Karpas-422 (cell line): ENCODE data around the gene GEMIN7. TPM values are rescaled to one million over a fixed set of nuclear protein-coding genes. Genes with fewer than 3 reads are reported as not detected.

ENCODE experiments used
- DNase-seq: peaks from one replicate; pipeline ENCODE4 v3.0.0-alpha.2; 2015
- H2AFZ ChIP-seq: fragments of 200-600 bp; sonication (generic); 2 replicates; pipeline ENCODE4 v1.6.1; 2014; ENCODE audit warnings: antibody characterized with exemption, low read length, mixed read lengths
- H3K27ac ChIP-seq: fragments of 200-600 bp; sonication (generic); 2 replicates; pipeline ENCODE4 v1.5.1; 2014; ENCODE audit warnings: mild to moderate bottlenecking, low read length, moderate library complexity
- H3K27me3 ChIP-seq: fragments of 200-600 bp; sonication (generic); 2 replicates; pipeline ENCODE4 v1.6.1; 2014; ENCODE audit warnings: low read length, mixed read lengths
- H3K36me3 ChIP-seq: fragments of 200-600 bp; sonication (generic); 2 replicates; pipeline ENCODE4 v1.6.1; 2014; ENCODE audit warnings: low read length, mixed read lengths; ENCODE audit not compliant: insufficient read depth
- H3K4me1 ChIP-seq: fragments of 200-600 bp; sonication (generic); 2 replicates; pipeline ENCODE4 v1.6.1; 2014; ENCODE audit warnings: mild to moderate bottlenecking, low read length, mixed read lengths
- H3K4me2 ChIP-seq: fragments of 200-600 bp; sonication (generic); 2 replicates; pipeline ENCODE4 v1.6.1; 2014; ENCODE audit warnings: low read length, low read depth, mild to moderate bottlenecking; ENCODE audit not compliant: poor library complexity, severe bottlenecking
- H3K4me3 ChIP-seq: fragments of 200-600 bp; sonication (generic); 2 replicates; pipeline ENCODE4 v1.5.1; 2014; ENCODE audit warnings: mild to moderate bottlenecking, antibody characterized with exemption, low read length, mixed read lengths
- H3K79me2 ChIP-seq: fragments of 200-600 bp; sonication (generic); 2 replicates; pipeline ENCODE4 v1.6.1; 2014; ENCODE audit warnings: mild to moderate bottlenecking, low read length, mixed read lengths
- H3K9ac ChIP-seq: fragments of 200-600 bp; sonication (generic); 2 replicates; pipeline ENCODE4 v1.6.0; 2014; ENCODE audit warnings: low read length
- H3K9me2 ChIP-seq: fragments of 200-600 bp; sonication (generic), shearing (Covaris generic); replicated peaks from 2 replicates; pipeline ENCODE4 v1.6.0; 2014; ENCODE audit warnings: mild to moderate bottlenecking, low read length, moderate library complexity; ENCODE audit not compliant: insufficient read depth
- H3K9me3 ChIP-seq: fragments of 300-700, 200-600 bp; sonication (generic); 2 replicates; pipeline ENCODE4 v1.6.1; 2014; ENCODE audit warnings: low read length, mixed read lengths
- H4K20me1 ChIP-seq: fragments of 200-600 bp; sonication (generic); 2 replicates; pipeline ENCODE4 v1.6.1; 2014; ENCODE audit warnings: mild to moderate bottlenecking, antibody characterized with exemption, low read length, low read depth; ENCODE audit not compliant: insufficient read depth
- total RNA-seq: library from RNA; depleted of rRNA; stranded (reverse); fragments of >200 nt; shearing (Covaris generic); gene quantifications from 2 replicates; pipeline ENCODE4 v1.2.3, GENCODE V29; 2014; ENCODE audit warnings: low replicate concordance

Gene GEMIN7
- total RNA-seq, 1 experiment from 2014 or later, result 85.2 TPM

GRCh38 chr19:45096700-45097099 lies 17.6 kb downstream of the GEMIN7 start:
- H3K9me3 ChIP-seq, result no peaks in the 10 kb centered on the region
- no peak overlapping the region for H3K4me3 ChIP-seq
- no peak overlapping the region for H3K4me2 ChIP-seq
- peaks cover 24% of the 10 kb centered on the region for H4K20me1 ChIP-seq
- H3K4me1 ChIP-seq, result peaks cover 26% of the 10 kb centered on the region
- no peak overlapping the region for H3K9ac ChIP-seq
- H3K9me2 ChIP-seq, result no peaks in the 10 kb centered on the region
- no peak overlapping the region for H3K27ac ChIP-seq
- DNase-seq, result no peak
- H2AFZ ChIP-seq, result no peak overlapping the region
- no peaks in the 10 kb centered on the region for H3K36me3 ChIP-seq
- no peaks in the 10 kb centered on the region for H3K27me3 ChIP-seq
- peaks cover 88% of the 10 kb centered on the region for H3K79me2 ChIP-seq

DNA sequence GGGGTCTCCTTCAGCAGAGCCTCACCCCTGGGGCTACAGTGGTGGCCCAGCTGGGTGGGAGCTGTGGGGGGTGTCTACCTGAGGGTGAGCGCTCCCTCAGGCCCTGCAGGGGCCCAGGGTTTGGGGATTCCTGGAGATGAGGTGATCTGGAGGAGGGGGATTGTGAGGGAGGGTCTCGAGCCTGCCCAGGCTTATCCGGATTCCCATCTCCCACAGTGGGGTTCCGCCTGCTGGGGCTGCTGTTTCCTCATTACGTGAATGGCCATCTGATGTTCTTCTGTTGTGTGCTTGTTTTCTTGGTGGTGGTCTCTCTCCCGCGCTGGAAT lies 18.4 kb downstream of the GEMIN7 start:
- Histone ChIP-seq H3K4me2 (no peak overlapping the region), H3K4me3 (no peak overlapping the region), H3K79me2 (peaks cover 95% of the 10 kb centered on the region), H3K9ac (no peak overlapping the region), H3K4me1 (peaks cover 26% of the 10 kb centered on the region), H2AFZ (no peak overlapping the region), H3K36me3 (no peaks in the 10 kb centered on the region), H3K27ac (no peak overlapping the region), H3K9me3 (no peaks in the 10 kb centered on the region), H3K9me2 (no peaks in the 10 kb centered on the region), H3K27me3 (no peaks in the 10 kb centered on the region), H4K20me1 (peaks cover 31% of the 10 kb centered on the region)
- no peak for DNase-seq

DNA sequence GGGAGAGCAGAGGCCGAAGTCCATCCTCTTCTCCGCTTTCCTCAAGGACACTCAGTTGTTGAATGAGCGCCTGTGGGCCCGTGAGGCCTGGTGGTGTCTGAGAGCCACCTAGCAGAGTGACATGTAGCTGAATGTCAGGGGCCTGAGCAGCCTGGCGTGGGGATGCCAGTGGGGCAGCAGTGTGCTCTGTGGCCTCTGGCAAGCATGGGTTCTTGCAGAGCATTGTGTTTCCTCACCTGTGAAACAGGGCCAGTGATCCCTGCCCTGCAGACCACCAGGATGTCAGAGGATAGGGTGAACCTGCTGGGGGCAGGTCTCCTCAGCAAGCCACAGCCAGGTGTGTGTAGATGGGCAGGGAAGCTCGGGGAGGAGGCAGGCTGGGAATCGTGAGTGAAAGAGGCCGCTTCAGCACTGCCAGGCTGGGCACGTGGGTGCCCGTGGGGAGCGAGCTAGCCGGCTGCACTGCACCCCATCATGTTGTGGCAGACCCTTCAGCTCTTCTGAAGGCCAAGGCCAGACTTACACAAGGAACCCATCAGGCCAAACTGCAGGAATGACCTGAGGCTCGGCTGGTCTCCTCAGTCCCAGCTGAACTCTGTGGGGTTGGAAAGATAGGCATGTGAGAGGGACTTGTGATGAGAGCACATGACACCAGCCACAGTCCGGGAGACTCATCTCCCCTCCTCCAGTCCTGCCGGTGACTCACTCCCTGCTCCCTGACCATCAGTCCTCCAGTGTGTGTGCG lies 18.9 kb downstream of the GEMIN7 start:
- Histone ChIP-seq H3K27me3 (no peaks in the 10 kb centered on the region), H2AFZ (no peak overlapping the region), H3K36me3 (no peaks in the 10 kb centered on the region), H3K4me1 (peaks cover 30% of the 10 kb centered on the region), H3K79me2 (peaks cover 99% of the 10 kb centered on the region), H3K9me3 (no peaks in the 10 kb centered on the region), H3K4me3 (no peak overlapping the region), H3K4me2 (no peak overlapping the region), H3K9me2 (no peaks in the 10 kb centered on the region), H3K27ac (no peak overlapping the region), H4K20me1 (peaks cover 32% of the 10 kb centered on the region), H3K9ac (no peak overlapping the region)
- no peak for DNase-seq

- Histone ChIP-seq H3K9me2 (no peaks in the 10 kb centered on the region), H3K27me3 (no peaks in the 10 kb centered on the region), H3K9ac (no peak overlapping the region), H3K4me3 (no peak overlapping the region), H3K9me3 (no peaks in the 10 kb centered on the region), H3K4me2 (no peak overlapping the region), H3K27ac (no peak overlapping the region), H3K36me3 (no peaks in the 10 kb centered on the region), H2AFZ (no peak overlapping the region), H3K79me2 (peaks cover 97% of the 10 kb centered on the region), H4K20me1 (peaks cover 32% of the 10 kb centered on the region), H3K4me1 (peaks cover 36% of the 10 kb centered on the region)
- no peak for DNase-seq
Observed at GRCh38 chr19:45098521-45099466, 19.7 kb downstream of the GEMIN7 start.

DNA sequence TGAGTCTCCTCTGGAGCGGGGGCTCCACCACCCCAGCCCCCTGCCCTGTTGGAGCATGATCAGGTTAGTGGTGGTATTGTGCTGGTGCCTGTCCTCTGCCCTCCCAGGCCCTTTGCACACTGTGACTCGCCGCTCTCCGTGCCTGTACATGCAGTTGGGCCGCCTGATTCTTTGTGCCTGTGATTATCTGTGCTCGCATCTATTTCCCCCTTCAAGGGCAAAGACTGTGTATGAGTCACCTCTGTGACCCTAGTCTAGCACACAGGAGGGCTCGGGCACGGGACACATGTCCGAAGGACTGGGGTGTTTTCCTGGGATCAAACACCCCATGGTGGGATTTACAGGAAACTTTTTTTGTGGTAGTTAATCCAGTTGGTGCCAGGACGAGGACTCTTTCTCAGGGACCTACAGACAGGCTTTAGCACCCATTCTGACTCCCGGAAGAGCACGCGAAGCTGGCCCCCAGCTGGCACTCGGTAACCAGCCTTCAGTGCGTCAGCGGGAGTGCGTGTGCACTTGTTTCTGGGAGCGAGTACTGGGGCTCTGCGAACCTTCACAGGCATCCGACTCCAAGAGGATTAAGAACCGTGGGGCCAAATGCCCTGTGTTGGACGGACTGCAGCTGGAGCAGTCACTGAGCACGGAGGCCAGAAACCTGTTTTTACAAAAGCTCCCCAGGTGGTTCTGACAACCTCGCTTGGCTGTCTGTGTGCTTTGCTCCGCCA lies 20.6 kb downstream of the GEMIN7 start:
- Histone ChIP-seq H3K36me3 (no peaks in the 10 kb centered on the region), H3K4me1 (peaks cover 31% of the 10 kb centered on the region), H3K4me3 (no peak overlapping the region), H3K9ac (no peak overlapping the region), H4K20me1 (peaks cover 32% of the 10 kb centered on the region), H2AFZ (no peak overlapping the region), H3K27ac (no peak overlapping the region), H3K9me3 (no peaks in the 10 kb centered on the region), H3K9me2 (no peaks in the 10 kb centered on the region), H3K27me3 (no peaks in the 10 kb centered on the region), H3K4me2 (no peak overlapping the region), H3K79me2 (peaks cover 97% of the 10 kb centered on the region)
- DNase-seq, result no peak

GRCh38 chr19:45100201-45100600 lies 21.1 kb downstream of the GEMIN7 start:
- H3K27me3 ChIP-seq, result no peaks in the 10 kb centered on the region
- no peak overlapping the region for H3K4me3 ChIP-seq
- H4K20me1 ChIP-seq, result peaks cover 37% of the 10 kb centered on the region
- H3K4me1 ChIP-seq, result peaks cover 28% of the 10 kb centered on the region
- no peak overlapping the region for H2AFZ ChIP-seq
- no peak overlapping the region for H3K27ac ChIP-seq
- H3K36me3 ChIP-seq, result no peaks in the 10 kb centered on the region
- H3K79me2 ChIP-seq, result peaks cover 97% of the 10 kb centered on the region
- no peak overlapping the region for H3K4me2 ChIP-seq
- no peaks in the 10 kb centered on the region for H3K9me2 ChIP-seq
- H3K9ac ChIP-seq, result no peak overlapping the region
- no peaks in the 10 kb centered on the region for H3K9me3 ChIP-seq
- no peak for DNase-seq

- no peak overlapping the region for H3K4me2 ChIP-seq
- DNase-seq, result no peak
- peaks cover 97% of the 10 kb centered on the region for H3K79me2 ChIP-seq
- no peak overlapping the region for H2AFZ ChIP-seq
- H3K27me3 ChIP-seq, result no peaks in the 10 kb centered on the region
- 0 out of 2 replicates have a peak overlapping the region, but pooled peaks have one; percentile 5 for H3K9ac ChIP-seq
- H4K20me1 ChIP-seq, result peaks cover 35% of the 10 kb centered on the region
- no peak overlapping the region for H3K27ac ChIP-seq
- no peaks in the 10 kb centered on the region for H3K9me3 ChIP-seq
- no peaks in the 10 kb centered on the region for H3K36me3 ChIP-seq
- no peak overlapping the region for H3K4me3 ChIP-seq
- peaks cover 28% of the 10 kb centered on the region for H3K4me1 ChIP-seq
- no peaks in the 10 kb centered on the region for H3K9me2 ChIP-seq
Observed at GRCh38 chr19:45100846-45101252, 21.8 kb downstream of the GEMIN7 start.

GRCh38 chr19:45101806-45102205 lies 22.7 kb downstream of the GEMIN7 start:
- H3K9me3 ChIP-seq, result no peaks in the 10 kb centered on the region
- H3K4me1 ChIP-seq, result peaks cover 28% of the 10 kb centered on the region
- DNase-seq, result no peak
- no peak overlapping the region for H3K4me2 ChIP-seq
- no peak overlapping the region for H3K27ac ChIP-seq
- H3K79me2 ChIP-seq, result peaks cover 93% of the 10 kb centered on the region
- no peaks in the 10 kb centered on the region for H3K36me3 ChIP-seq
- H4K20me1 ChIP-seq, result peaks cover 27% of the 10 kb centered on the region
- no peaks in the 10 kb centered on the region for H3K9me2 ChIP-seq
- H3K9ac ChIP-seq, result 0 out of 2 replicates have a peak overlapping the region, but pooled peaks have one; percentile 35
- H3K4me3 ChIP-seq, result no peak overlapping the region
- no peaks in the 10 kb centered on the region for H3K27me3 ChIP-seq
- H2AFZ ChIP-seq, result no peak overlapping the region
